Urinary bladder (tissue), 4 donors: ENCODE measurements around the gene PIP5K1C. TPM values are rescaled to one million over a fixed set of nuclear protein-coding genes. Genes with fewer than 3 reads are reported as not detected.

Source experiments
- DNase-seq: peaks from one replicate; pipeline ENCODE4 v3.0.0-alpha.2; 2015; ENCODE audit errors: extremely low spot score
- H3K27ac ChIP-seq: one replicate; pipeline ENCODE4 v1.5.1; 2013; ENCODE audit warnings: low read depth, mild to moderate bottlenecking, moderate library complexity
- H3K36me3 ChIP-seq: one replicate; pipeline ENCODE4 v1.6.1; 2013; ENCODE audit warnings: mild to moderate bottlenecking, moderate library complexity; ENCODE audit not compliant: insufficient read depth
- H3K4me1 ChIP-seq: one replicate; pipeline ENCODE4 v1.6.1; 2013; ENCODE audit warnings: mild to moderate bottlenecking, moderate library complexity; ENCODE audit not compliant: insufficient read depth
- H3K4me3 ChIP-seq: one replicate; pipeline ENCODE4 v1.5.1; 2013; ENCODE audit warnings: low read depth, low read length
- WGBS: extraction: QIAGEN DNeasy Blood & Tissue Kit; methylation state at CpG from one replicate; pipeline ENCODE4 v1.1.7; 2013; 5-methylcytosine and 5-hydroxymethylcytosine counted together
- polyA plus RNA-seq: library from polyadenylated mRNA; stranded (reverse); fragments of 200-250 nt; gene quantifications from one replicate; pipeline ENCODE4 v1.2.3, GENCODE V29; 2013
- total RNA-seq: library from RNA; depleted of rRNA; stranded (reverse); fragments of >200 nt; gene quantifications from one replicate; pipeline ENCODE4 v1.2.3, GENCODE V29; 2014
- donor health status: healthy with polysubstance abuse.
- donor health status: healthy.

PIP5K1C gene
- total and polyA plus RNA-seq, 2 donors, result 17.1 to 60.8 TPM

- H3K4me1 ChIP-seq, result no peaks in the 10 kb centered on the region
Measured at GRCh38 chr19:3695124-3695733, 5.0 kb downstream of the PIP5K1C start.

GRCh38 chr19:3694361-3695123 is 5.7 kb downstream of the PIP5K1C start:
- WGBS, result 92% methylated on average over 42 of the region's 42 CpGs
- Histone ChIP-seq H3K27ac (no peak overlapping the region), H3K36me3 (no peaks in the 10 kb centered on the region), H3K4me3 (no peak overlapping the region), H3K4me1 (no peaks in the 10 kb centered on the region)
- no peak for DNase-seq

More at GRCh38 chr19:3695124-3695733, 5.0 kb downstream of the PIP5K1C start:
- WGBS, result 95% methylated on average over 25 of the region's 25 CpGs
- DNase-seq, result no peak
- no peaks in the 10 kb centered on the region for H3K36me3 ChIP-seq
- no peak overlapping the region for H3K4me3 ChIP-seq
- H3K27ac ChIP-seq, result no peak overlapping the region

- H3K27ac ChIP-seq, result no peak overlapping the region
- 53% methylated on average over 34 of the region's 34 CpGs for WGBS
- no peaks in the 10 kb centered on the region for H3K4me1 ChIP-seq
- H3K4me3 ChIP-seq, result no peak overlapping the region
- no peaks in the 10 kb centered on the region for H3K36me3 ChIP-seq
- DNase-seq, result no peak
Measured at GRCh38 chr19:3693025-3693925, 7.0 kb downstream of the PIP5K1C start.

- H3K4me1 ChIP-seq, result no peaks in the 10 kb centered on the region
- 82% methylated on average over 25 of the region's 25 CpGs for WGBS
- H3K4me3 ChIP-seq, result no peak overlapping the region
Measured at GRCh38 chr19:3692141-3693024, 7.9 kb downstream of the PIP5K1C start.

GRCh38 chr19:3691726-3692125 is 8.5 kb downstream of the PIP5K1C start:
- no peak overlapping the region for H3K27ac ChIP-seq
- DNase-seq, result no peak
- 97% methylated on average over 18 of the region's 18 CpGs for WGBS
- peaks cover 1% of the 10 kb centered on the region for H3K36me3 ChIP-seq
- H3K4me1 ChIP-seq, result no peaks in the 10 kb centered on the region
- H3K4me3 ChIP-seq, result no peak overlapping the region

More at GRCh38 chr19:3692141-3693024, 7.9 kb downstream of the PIP5K1C start:
- DNase-seq, result no peak
- Histone ChIP-seq H3K27ac (no peak overlapping the region), H3K36me3 (peaks cover 1% of the 10 kb centered on the region)

GRCh38 chr19:3691372-3691716 is 8.9 kb downstream of the PIP5K1C start:
- H3K4me1 ChIP-seq, result no peaks in the 10 kb centered on the region
- DNase-seq, result no peak
- 90% methylated on average over 16 of the region's 16 CpGs for WGBS
- no peak overlapping the region for H3K4me3 ChIP-seq
- H3K36me3 ChIP-seq, result peaks cover 1% of the 10 kb centered on the region
- no peak overlapping the region for H3K27ac ChIP-seq

GRCh38 chr19:3690551-3691371 is 9.5 kb downstream of the PIP5K1C start:
- 93% methylated on average over 31 of the region's 31 CpGs for WGBS
- H3K4me1 ChIP-seq, result no peaks in the 10 kb centered on the region
- no peak overlapping the region for H3K4me3 ChIP-seq
- H3K27ac ChIP-seq, result no peak overlapping the region
- H3K36me3 ChIP-seq, result peaks cover 1% of the 10 kb centered on the region
- no peak for DNase-seq

- no peak for DNase-seq
- no peaks in the 10 kb centered on the region for H3K4me1 ChIP-seq
- peak overlapping the region; percentile 2 for H3K4me3 ChIP-seq
- 56% methylated on average over 55 of the region's 55 CpGs for WGBS
- no peak overlapping the region for H3K27ac ChIP-seq
- peaks cover 4% of the 10 kb centered on the region for H3K36me3 ChIP-seq
Measured at GRCh38 chr19:3687774-3688706, 12.2 kb downstream of the PIP5K1C start.

- WGBS, result 84% methylated on average over 12 of the region's 12 CpGs
- no peak for DNase-seq
- H3K36me3 ChIP-seq, result peaks cover 4% of the 10 kb centered on the region
- no peak overlapping the region for H3K27ac ChIP-seq
- H3K4me3 ChIP-seq, result no peak overlapping the region
- H3K4me1 ChIP-seq, result no peaks in the 10 kb centered on the region
Measured at GRCh38 chr19:3687393-3687773, 12.9 kb downstream of the PIP5K1C start.

GRCh38 chr19:3684817-3685410 is 15.4 kb downstream of the PIP5K1C start:
- 84% methylated on average over 8 of the region's 8 CpGs for WGBS
- peaks cover 4% of the 10 kb centered on the region for H3K36me3 ChIP-seq
- H3K4me1 ChIP-seq, result no peaks in the 10 kb centered on the region
- H3K4me3 ChIP-seq, result no peak overlapping the region
- H3K27ac ChIP-seq, result no peak overlapping the region
- DNase-seq, result no peak

- Histone ChIP-seq H3K4me1 (no peaks in the 10 kb centered on the region), H3K36me3 (peaks cover 4% of the 10 kb centered on the region), H3K4me3 (no peak overlapping the region), H3K27ac (no peak overlapping the region)
- 92% methylated on average over 23 of the region's 23 CpGs for WGBS
- DNase-seq, result no peak
Measured at GRCh38 chr19:3684054-3684816, 16.0 kb downstream of the PIP5K1C start.
